Measurements from ENCODE around the gene UBE2E2.

The UBE2E2 gene

DNA sequence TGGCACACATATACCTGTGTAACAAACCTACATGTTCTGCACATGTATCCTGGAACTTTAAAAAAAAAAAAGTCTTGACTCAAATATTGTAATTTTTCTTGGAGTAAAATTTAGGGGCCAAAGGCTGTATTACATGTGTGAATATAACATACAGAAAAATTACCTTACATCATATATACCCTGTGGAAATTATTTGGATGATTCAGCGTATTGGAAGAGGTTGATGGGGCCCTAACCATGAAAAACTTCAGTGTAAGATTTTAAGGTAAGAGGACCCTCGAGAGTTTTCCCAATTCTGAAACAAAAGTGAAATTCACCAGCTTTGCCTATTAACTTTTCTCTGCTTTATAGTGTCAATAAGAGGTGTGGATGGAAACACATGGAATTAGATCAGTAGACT lies 56.4 kb downstream of the UBE2E2 start:
- TF ChIP-seq EGR1 (IDR thresholded peaks at IDR 0.05), result no peak
- TF ChIP-seq TCF12 (IDR thresholded peaks at IDR 0.05; ENCODE audit: low read depth), result no peak
- no peak for TF ChIP-seq CREB1 (IDR thresholded peaks at IDR 0.05; ENCODE audit: low read depth)
- TF ChIP-seq ZBTB7A (IDR thresholded peaks at IDR 0.05; ENCODE audit: low read depth), result no peak
- TF ChIP-seq, protein P1, sequence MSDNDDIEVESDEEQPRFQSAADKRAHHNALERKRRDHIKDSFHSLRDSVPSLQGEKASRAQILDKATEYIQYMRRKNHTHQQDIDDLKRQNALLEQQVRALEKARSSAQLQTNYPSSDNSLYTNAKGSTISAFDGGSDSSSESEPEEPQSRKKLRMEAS (IDR thresholded peaks at IDR 0.05), result no peak
- TF ChIP-seq, protein P2, sequence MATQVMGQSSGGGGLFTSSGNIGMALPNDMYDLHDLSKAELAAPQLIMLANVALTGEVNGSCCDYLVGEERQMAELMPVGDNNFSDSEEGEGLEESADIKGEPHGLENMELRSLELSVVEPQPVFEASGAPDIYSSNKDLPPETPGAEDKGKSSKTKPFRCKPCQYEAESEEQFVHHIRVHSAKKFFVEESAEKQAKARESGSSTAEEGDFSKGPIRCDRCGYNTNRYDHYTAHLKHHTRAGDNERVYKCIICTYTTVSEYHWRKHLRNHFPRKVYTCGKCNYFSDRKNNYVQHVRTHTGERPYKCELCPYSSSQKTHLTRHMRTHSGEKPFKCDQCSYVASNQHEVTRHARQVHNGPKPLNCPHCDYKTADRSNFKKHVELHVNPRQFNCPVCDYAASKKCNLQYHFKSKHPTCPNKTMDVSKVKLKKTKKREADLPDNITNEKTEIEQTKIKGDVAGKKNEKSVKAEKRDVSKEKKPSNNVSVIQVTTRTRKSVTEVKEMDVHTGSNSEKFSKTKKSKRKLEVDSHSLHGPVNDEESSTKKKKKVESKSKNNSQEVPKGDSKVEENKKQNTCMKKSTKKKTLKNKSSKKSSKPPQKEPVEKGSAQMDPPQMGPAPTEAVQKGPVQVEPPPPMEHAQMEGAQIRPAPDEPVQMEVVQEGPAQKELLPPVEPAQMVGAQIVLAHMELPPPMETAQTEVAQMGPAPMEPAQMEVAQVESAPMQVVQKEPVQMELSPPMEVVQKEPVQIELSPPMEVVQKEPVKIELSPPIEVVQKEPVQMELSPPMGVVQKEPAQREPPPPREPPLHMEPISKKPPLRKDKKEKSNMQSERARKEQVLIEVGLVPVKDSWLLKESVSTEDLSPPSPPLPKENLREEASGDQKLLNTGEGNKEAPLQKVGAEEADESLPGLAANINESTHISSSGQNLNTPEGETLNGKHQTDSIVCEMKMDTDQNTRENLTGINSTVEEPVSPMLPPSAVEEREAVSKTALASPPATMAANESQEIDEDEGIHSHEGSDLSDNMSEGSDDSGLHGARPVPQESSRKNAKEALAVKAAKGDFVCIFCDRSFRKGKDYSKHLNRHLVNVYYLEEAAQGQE (IDR thresholded peaks at IDR 0.05; ENCODE audit: low read depth), result no peak
- no peak for TF ChIP-seq CEBPB (IDR thresholded peaks at IDR 0.05)
- no peak for TF ChIP-seq RAD21 (IDR thresholded peaks at IDR 0.05; ENCODE audit: low read depth)
- TF ChIP-seq TAF1 (IDR thresholded peaks at IDR 0.05; ENCODE audit: low read depth), result no peak
- TF ChIP-seq TEAD4 (IDR thresholded peaks at IDR 0.05), result no peak
- no peak for TF ChIP-seq YY1 (IDR thresholded peaks at IDR 0.05; ENCODE audit: low read depth)
- TF ChIP-seq, protein P3, sequence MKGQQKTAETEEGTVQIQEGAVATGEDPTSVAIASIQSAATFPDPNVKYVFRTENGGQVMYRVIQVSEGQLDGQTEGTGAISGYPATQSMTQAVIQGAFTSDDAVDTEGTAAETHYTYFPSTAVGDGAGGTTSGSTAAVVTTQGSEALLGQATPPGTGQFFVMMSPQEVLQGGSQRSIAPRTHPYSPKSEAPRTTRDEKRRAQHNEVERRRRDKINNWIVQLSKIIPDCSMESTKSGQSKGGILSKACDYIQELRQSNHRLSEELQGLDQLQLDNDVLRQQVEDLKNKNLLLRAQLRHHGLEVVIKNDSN (IDR thresholded peaks at IDR 0.05), result no peak
- no peak for TF ChIP-seq EP300 (IDR thresholded peaks at IDR 0.05; ENCODE audit: borderline replicate concordance)
- no peak for TF ChIP-seq NFIC (IDR thresholded peaks at IDR 0.05)
- TF ChIP-seq FOXM1 (IDR thresholded peaks at IDR 0.05; ENCODE audit: borderline replicate concordance, low read depth), result no peak

DNA sequence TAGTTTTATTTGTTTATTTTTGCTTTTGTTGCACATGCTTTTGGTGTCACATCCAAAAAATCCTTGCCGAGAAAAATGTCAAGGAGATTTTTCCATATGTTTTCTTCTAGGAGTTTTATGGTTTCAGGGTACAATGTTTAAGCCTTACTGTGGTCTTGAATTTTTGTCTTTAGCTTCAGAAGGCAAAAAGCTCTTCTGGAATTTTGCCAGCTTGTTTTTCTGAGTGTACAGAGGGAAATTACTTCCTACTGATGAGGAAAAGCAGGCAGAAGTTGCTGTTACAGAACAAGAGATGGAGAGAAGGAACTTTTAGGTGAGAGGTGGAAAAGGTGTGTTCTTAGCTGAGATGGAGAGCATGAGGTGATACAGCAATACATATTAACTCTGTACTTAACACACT lies 59.6 kb downstream of the UBE2E2 start:
- TF ChIP-seq ZBTB7A (IDR thresholded peaks at IDR 0.05; ENCODE audit: low read depth), result no peak

DNA sequence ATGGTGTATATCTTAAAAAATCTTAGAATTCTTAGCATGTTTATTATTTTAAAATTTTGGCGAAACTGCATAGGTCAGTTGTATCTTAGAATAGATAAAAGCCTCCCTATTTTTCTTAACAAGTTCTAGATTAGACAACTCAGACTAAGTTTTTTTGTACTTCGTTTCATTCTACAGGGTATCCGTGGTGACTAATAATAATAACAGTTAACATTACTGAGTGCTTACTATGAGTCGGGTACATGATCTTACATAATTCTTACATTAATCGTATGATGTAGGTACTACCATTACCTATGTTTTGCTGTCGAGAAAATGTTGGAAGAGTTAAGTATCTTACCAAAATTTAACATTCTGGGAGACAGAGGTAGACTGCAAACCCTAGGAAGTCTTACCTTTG lies 60.7 kb downstream of the UBE2E2 start:
- no peak for TF ChIP-seq TCF12 (IDR thresholded peaks at IDR 0.05; ENCODE audit: low read depth)
- TF ChIP-seq, protein P2 (IDR thresholded peaks at IDR 0.05; ENCODE audit: low read depth), result no peak

DNA sequence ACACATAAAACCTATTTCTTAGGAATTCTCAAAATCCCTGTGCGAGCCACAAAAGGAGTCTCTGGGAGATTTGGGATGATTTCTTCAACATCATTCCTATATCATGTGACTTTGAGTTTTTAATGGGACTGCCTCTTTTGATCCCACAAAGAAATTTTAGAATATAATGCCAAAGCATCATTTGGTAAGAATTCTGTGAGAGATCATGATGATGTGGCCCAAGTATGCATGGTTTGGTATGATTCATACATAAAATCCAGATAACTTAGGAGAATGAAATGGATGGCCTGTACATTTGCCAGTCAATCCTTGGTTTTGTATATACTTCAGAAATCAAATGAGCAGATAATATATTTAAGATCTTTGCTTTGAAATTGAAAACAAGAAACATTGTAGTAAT lies 61.3 kb downstream of the UBE2E2 start:
- TF ChIP-seq YY1 (IDR thresholded peaks at IDR 0.05; ENCODE audit: low read depth) (no peak), TEAD4 (IDR thresholded peaks at IDR 0.05) (no peak), TAF1 (IDR thresholded peaks at IDR 0.05; ENCODE audit: low read depth) (no peak), ZBTB7A (IDR thresholded peaks at IDR 0.05; ENCODE audit: low read depth) (no peak), CEBPB (IDR thresholded peaks at IDR 0.05) (no peak), FOXM1 (IDR thresholded peaks at IDR 0.05; ENCODE audit: borderline replicate concordance, low read depth) (no peak), CREB1 (IDR thresholded peaks at IDR 0.05; ENCODE audit: low read depth) (no peak)

DNA sequence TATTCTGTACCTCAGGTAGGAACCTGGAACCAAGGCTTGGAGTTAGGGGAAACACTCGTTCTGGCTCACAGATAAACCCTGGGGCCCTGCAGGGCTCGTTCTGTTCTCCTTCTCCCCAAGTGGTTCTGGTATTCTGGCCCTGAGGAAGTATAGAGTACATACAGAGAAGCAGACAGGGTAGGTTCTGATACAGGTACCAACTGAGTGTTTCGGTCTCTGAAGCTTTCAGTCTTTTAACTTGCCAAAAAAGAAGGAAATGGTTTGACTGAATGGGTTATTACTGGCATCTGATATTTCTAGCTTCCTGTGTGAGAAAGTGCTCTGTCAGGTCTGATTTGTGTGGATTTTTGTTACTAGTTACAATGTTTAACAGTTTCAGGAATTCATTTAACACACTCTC lies 67.3 kb downstream of the UBE2E2 start:
- TF ChIP-seq TCF12 (IDR thresholded peaks at IDR 0.05; ENCODE audit: low read depth), result no peak
- TF ChIP-seq EP300 (IDR thresholded peaks at IDR 0.05; ENCODE audit: borderline replicate concordance), result no peak
- no peak for TF ChIP-seq TAF1 (IDR thresholded peaks at IDR 0.05; ENCODE audit: low read depth)
- TF ChIP-seq NFIC (IDR thresholded peaks at IDR 0.05), result no peak
- TF ChIP-seq, protein P1 (IDR thresholded peaks at IDR 0.05), result no peak
- no peak for TF ChIP-seq TEAD4 (IDR thresholded peaks at IDR 0.05)
- no peak for TF ChIP-seq YY1 (IDR thresholded peaks at IDR 0.05; ENCODE audit: low read depth)
- no peak for TF ChIP-seq ZBTB7A (IDR thresholded peaks at IDR 0.05; ENCODE audit: low read depth)

DNA sequence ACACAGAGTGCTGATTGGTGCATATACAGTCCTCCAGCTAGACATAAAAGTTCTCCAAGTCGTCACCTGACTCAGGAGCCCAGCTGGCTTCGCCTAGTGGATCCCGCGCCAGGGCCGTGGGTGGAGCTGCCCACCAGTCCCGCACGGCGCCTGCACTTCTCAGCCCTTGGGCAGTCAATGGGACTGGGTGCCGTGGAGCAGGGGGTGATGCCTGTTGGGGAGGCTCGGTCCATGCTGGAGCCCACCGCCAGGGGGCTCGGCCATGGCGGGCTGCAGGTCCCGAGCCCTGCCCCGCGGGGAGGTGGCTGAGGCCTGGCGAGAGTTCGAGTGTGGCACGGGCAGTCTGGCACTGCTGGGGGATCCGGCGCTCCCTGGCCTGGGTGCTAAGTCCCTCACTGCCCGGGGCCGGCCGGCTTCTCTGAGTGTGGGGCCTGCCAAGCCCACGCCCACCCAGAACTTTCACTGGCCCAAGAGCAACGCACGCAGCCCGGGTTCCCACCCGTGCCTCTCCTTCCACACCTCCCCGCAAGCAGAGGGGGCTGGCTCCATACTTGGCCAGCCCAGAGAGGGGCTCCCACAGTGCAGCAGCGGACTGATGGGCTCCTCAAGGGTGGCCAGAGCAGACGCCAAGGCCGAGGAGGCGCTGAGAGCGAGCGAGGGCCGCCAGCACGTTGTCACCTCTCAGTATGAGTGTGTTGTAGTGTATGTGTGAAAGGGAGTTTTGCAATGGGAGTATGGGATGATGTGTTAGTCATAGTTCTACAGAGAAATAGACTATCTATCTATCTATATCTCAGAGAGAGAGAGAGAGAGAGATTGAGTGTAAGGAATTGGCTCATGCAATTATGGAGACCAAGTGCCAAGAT lies 69.0 kb downstream of the UBE2E2 start:
- TF ChIP-seq ZBTB7A (IDR thresholded peaks at IDR 0.05; ENCODE audit: low read depth), result no peak
- TF ChIP-seq YY1 (IDR thresholded peaks at IDR 0.05; ENCODE audit: low read depth), result no peak
- TF ChIP-seq TEAD4 (IDR thresholded peaks at IDR 0.05), result no peak
- TF ChIP-seq, protein P1 (IDR thresholded peaks at IDR 0.05), result no peak
- no peak for TF ChIP-seq TCF12 (IDR thresholded peaks at IDR 0.05; ENCODE audit: low read depth)
- TF ChIP-seq EP300 (IDR thresholded peaks at IDR 0.05; ENCODE audit: borderline replicate concordance), result no peak

DNA sequence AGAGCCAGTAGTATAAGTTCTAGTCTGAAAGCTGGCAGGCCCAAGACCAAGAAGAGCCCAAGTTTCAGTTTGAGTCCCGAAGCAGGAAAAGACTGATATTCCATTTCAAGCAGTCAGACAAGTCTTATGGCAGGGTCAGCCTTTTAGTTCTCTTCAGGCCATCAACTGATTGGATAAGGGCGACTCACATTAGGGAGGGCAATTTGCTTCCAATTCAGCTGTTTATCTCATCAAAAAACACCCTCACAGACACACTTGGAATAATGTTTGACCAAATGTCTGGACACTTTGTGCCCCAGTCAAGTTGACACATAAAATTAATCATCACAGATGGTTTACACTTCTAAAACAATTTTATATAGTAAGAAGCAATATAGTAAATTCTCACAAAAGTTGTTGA lies 69.7 kb downstream of the UBE2E2 start:
- no peak for TF ChIP-seq RAD21 (IDR thresholded peaks at IDR 0.05; ENCODE audit: low read depth)
- TF ChIP-seq, protein P1 (IDR thresholded peaks at IDR 0.05), result no peak
- no peak for TF ChIP-seq EGR1 (IDR thresholded peaks at IDR 0.05)
- TF ChIP-seq NFIC (IDR thresholded peaks at IDR 0.05), result no peak
- no peak for TF ChIP-seq CREB1 (IDR thresholded peaks at IDR 0.05; ENCODE audit: low read depth)
- no peak for TF ChIP-seq TEAD4 (IDR thresholded peaks at IDR 0.05)
- TF ChIP-seq, protein P2 (IDR thresholded peaks at IDR 0.05; ENCODE audit: low read depth), result no peak
- no peak for TF ChIP-seq TAF1 (IDR thresholded peaks at IDR 0.05; ENCODE audit: low read depth)
- no peak for TF ChIP-seq EP300 (IDR thresholded peaks at IDR 0.05; ENCODE audit: borderline replicate concordance)
- TF ChIP-seq FOXM1 (IDR thresholded peaks at IDR 0.05; ENCODE audit: borderline replicate concordance, low read depth), result no peak
- no peak for TF ChIP-seq TCF12 (IDR thresholded peaks at IDR 0.05; ENCODE audit: low read depth)
- no peak for TF ChIP-seq YY1 (IDR thresholded peaks at IDR 0.05; ENCODE audit: low read depth)
- TF ChIP-seq ZBTB7A (IDR thresholded peaks at IDR 0.05; ENCODE audit: low read depth), result no peak
- TF ChIP-seq, protein P3 (IDR thresholded peaks at IDR 0.05), result no peak
- no peak for TF ChIP-seq CEBPB (IDR thresholded peaks at IDR 0.05)

Measured in Ishikawa (cell line).